SK-N-SH treated with all-trans-retinoic acid at 6 μM for 48 hours (cell line): ENCODE results near the gene BSG.

ENCODE experiments used
- ATAC-seq: fragments of 200-7000 bp; cut with Tn5 transposase; 3 replicates; pipeline ENCODE4 v1.9.1; 2020; ENCODE audit warnings: mild to moderate bottlenecking, moderate library complexity
- CREB5 ChIP-seq: fragments of 250-450 bp; sonication (Bioruptor Pico); IDR thresholded peaks from 2 replicates; pipeline ENCODE4 v1.5.1; 2020; ENCODE audit warnings: low read depth, mild to moderate bottlenecking, moderate library complexity
- CSDC2 ChIP-seq: fragments of 250-450 bp; sonication (Bioruptor Pico); IDR thresholded peaks from 2 replicates; pipeline ENCODE4 v1.5.0; 2020; ENCODE audit warnings: mild to moderate bottlenecking, moderate library complexity
- CSRNP3 ChIP-seq: fragments of 250-450 bp; sonication (Bioruptor Pico); IDR thresholded peaks from 2 replicates; pipeline ENCODE4 v1.5.1; 2021; ENCODE audit warnings: mild to moderate bottlenecking, moderate library complexity
- ESRRG ChIP-seq: fragments of 250-450 bp; sonication (Bioruptor Pico); IDR thresholded peaks from 2 replicates; pipeline ENCODE4 v1.6.1; 2021; ENCODE audit warnings: mild to moderate bottlenecking
- GLIS3 ChIP-seq: fragments of 250-450 bp; sonication (Bioruptor Pico); IDR thresholded peaks from 2 replicates; pipeline ENCODE4 v1.5.0; 2020; ENCODE audit warnings: mild to moderate bottlenecking, moderate library complexity
- ISL1 ChIP-seq: fragments of 250-450 bp; sonication (Bioruptor Pico); IDR thresholded peaks from 2 replicates; pipeline ENCODE4 v2.1.2; 2022; ENCODE audit warnings: mild to moderate bottlenecking, moderate library complexity
- OSR1 ChIP-seq: fragments of 250-450 bp; sonication (Bioruptor Pico); IDR thresholded peaks from 2 replicates; pipeline ENCODE4 v1.8.0; 2022; ENCODE audit warnings: moderate library complexity, mild to moderate bottlenecking, inconsistent platforms
- POU6F1 ChIP-seq: fragments of 250-450 bp; sonication (Bioruptor Pico); IDR thresholded peaks from 2 replicates; pipeline ENCODE4 v1.8.0; 2021; ENCODE audit warnings: low read depth, mild to moderate bottlenecking, moderate library complexity, borderline replicate concordance
- PPARA ChIP-seq: fragments of 250-450 bp; sonication (Bioruptor Pico); IDR thresholded peaks from 2 replicates; pipeline ENCODE4 v1.5.0; 2020; ENCODE audit warnings: mild to moderate bottlenecking, borderline replicate concordance
- RARB ChIP-seq: fragments of 250-450 bp; sonication (Bioruptor Pico); IDR thresholded peaks from 2 replicates; pipeline ENCODE4 v1.8.0; 2021; ENCODE audit warnings: mild to moderate bottlenecking, moderate library complexity
- SNAI2 ChIP-seq: fragments of 250-450 bp; sonication (Bioruptor Pico); IDR thresholded peaks from 2 replicates; pipeline ENCODE4 v1.5.0; 2020; ENCODE audit warnings: mild to moderate bottlenecking, moderate library complexity
- TCF4 ChIP-seq: fragments of 250-450 bp; sonication (Bioruptor Pico); IDR thresholded peaks from 2 replicates; pipeline ENCODE4 v1.8.0; 2021; ENCODE audit warnings: mild to moderate bottlenecking, moderate library complexity, borderline replicate concordance
- TOX ChIP-seq: fragments of 250-450 bp; sonication (Bioruptor Pico); IDR thresholded peaks from 2 replicates; pipeline ENCODE4 v1.8.0; 2021; ENCODE audit warnings: mild to moderate bottlenecking, moderate library complexity, borderline replicate concordance
- TSHZ2 ChIP-seq: fragments of 250-450 bp; sonication (Bioruptor Pico); IDR thresholded peaks from 2 replicates; pipeline ENCODE4 v1.5.0; 2020; ENCODE audit warnings: mild to moderate bottlenecking, moderate library complexity
- ZC3H10 ChIP-seq: fragments of 250-450 bp; sonication (Bioruptor Pico); IDR thresholded peaks from 2 replicates; pipeline ENCODE4 v1.5.1; 2021; ENCODE audit warnings: mild to moderate bottlenecking, moderate library complexity
- ZFP3 ChIP-seq: fragments of 250-450 bp; sonication (Bioruptor Pico); IDR thresholded peaks from 2 replicates; pipeline ENCODE4 v1.5.0; 2020; ENCODE audit warnings: mild to moderate bottlenecking, moderate library complexity
- ZFP30 ChIP-seq: fragments of 450-650 bp; formaldehyde crosslinking; IDR thresholded peaks from 2 replicates; pipeline ENCODE4 v1.5.0; 2022; ENCODE audit warnings: mild to moderate bottlenecking, moderate library complexity
- ZNF565 ChIP-seq: fragments of 450-650 bp; formaldehyde crosslinking; conservative IDR thresholded peaks from 2 replicates; pipeline ENCODE4 v1.5.0; 2020; ENCODE audit warnings: low read depth, mild to moderate bottlenecking, moderate library complexity
- ZNF70 ChIP-seq: fragments of 450-650 bp; formaldehyde crosslinking; IDR thresholded peaks from 2 replicates; pipeline ENCODE4 v1.5.0; 2020; ENCODE audit warnings: mild to moderate bottlenecking, moderate library complexity
- ZNF8 ChIP-seq: fragments of 450-650 bp; formaldehyde crosslinking; IDR thresholded peaks from 2 replicates; pipeline ENCODE4 v1.5.0; 2020; ENCODE audit warnings: mild to moderate bottlenecking, moderate library complexity
- TF ChIP-seq, protein P1 (sequence below): fragments of 250-450 bp; sonication (Bioruptor Pico); IDR thresholded peaks from 2 replicates; pipeline ENCODE4 v1.8.0; 2020; ENCODE audit warnings: mild to moderate bottlenecking, moderate library complexity, borderline replicate concordance

Gene BSG

DNA sequence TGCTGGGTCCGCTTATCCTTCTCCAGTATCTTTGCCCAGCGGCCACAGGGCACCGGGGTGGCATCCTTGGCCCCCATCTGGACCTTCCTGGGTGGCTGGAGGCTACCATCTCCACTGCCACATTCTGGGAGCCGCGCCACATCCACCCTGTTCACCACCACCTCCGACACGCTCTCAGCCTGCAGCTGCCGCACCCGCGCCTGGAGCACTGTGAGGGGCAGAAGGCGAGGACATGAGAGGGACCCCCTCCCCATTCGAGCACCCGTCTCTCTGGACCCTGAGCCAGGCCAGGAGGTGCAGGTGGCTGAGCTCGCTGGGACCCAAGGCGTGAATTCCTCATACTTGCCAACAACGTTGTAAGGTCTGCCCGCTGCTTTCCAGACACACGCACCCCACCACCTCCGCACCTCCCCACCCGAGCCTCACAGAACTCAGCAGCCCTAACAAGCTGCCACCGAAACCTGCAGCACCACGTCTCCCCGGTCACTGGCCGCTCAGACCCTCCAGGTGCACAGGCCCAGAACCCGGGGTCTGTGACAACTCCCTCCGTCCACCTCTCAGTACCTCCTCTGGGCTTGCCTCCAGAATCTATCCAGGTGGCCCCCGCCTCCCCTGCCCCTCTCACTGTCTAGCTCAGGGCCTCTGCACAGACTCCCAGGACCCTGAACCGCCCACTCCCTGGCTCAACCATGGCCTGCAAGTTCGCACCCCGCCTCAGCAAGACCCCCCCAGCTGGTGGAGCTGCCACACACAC lies 57.7 kb downstream of the BSG start:
- ATAC-seq, result no peak
- TF ChIP-seq GLIS3 (CRISPR knock-in tag) (no peak), OSR1 (CRISPR knock-in tag) (no peak), ZFP30 (no peak), TOX (no peak), RARB (CRISPR knock-in tag) (no peak), ISL1 (CRISPR knock-in tag) (no peak), POU6F1 (CRISPR knock-in tag) (no peak), CREB5 (CRISPR knock-in tag) (no peak), SNAI2 (CRISPR knock-in tag) (no peak), ZNF8 (CRISPR knock-in tag) (no peak), TSHZ2 (no peak), TCF4 (no peak), ZFP3 (no peak), ZNF70 (CRISPR knock-in tag) (no peak)

DNA sequence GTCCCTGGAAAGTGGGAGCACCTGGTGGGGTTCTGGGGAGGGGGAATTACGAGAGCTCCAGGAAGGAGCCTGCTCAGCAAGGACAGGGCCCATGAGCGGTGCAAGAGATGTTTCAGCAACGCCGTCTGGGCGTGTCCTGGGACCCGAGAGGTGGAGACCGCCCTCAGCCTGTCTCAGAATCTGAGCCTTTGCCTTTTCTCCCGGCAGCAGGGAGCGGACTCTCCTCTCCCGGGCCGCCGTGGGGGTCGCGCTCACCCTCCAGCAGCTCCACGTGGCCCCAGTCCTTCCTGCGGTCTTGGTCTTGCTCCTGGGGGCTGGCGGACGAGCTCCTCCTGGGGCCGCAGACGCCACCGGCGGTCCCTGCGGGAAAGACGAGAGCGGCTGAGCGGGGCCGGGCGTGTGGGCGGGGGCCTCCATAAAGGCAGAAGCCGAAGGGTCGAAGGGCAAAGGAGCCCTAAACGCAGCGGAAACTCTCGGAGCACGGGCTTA lies 60.2 kb downstream of the BSG start:
- ATAC-seq, result peak; percentile 80

More for the DNA sequence above, 60.2 kb downstream of the BSG start:
- no peak for TF ChIP-seq POU6F1 (CRISPR knock-in tag)
- no peak for TF ChIP-seq ISL1 (CRISPR knock-in tag)
- no peak for TF ChIP-seq ZNF565 (CRISPR knock-in tag)
- no peak for TF ChIP-seq ZNF8 (CRISPR knock-in tag)
- no peak for TF ChIP-seq TSHZ2
- no peak for TF ChIP-seq TOX
- no peak for TF ChIP-seq ZNF70 (CRISPR knock-in tag)
- TF ChIP-seq TCF4, result no peak
- TF ChIP-seq CSDC2 (CRISPR knock-in tag), result no peak
- TF ChIP-seq CSRNP3 (CRISPR knock-in tag), result no peak
- TF ChIP-seq SNAI2 (CRISPR knock-in tag), result no peak
- no peak for TF ChIP-seq ZC3H10
- TF ChIP-seq PPARA (CRISPR knock-in tag), result no peak
- TF ChIP-seq ESRRG (CRISPR knock-in tag), result no peak
- no peak for TF ChIP-seq ZFP3
- TF ChIP-seq GLIS3 (CRISPR knock-in tag), result no peak
- no peak for TF ChIP-seq ZFP30
- TF ChIP-seq, protein P1, sequence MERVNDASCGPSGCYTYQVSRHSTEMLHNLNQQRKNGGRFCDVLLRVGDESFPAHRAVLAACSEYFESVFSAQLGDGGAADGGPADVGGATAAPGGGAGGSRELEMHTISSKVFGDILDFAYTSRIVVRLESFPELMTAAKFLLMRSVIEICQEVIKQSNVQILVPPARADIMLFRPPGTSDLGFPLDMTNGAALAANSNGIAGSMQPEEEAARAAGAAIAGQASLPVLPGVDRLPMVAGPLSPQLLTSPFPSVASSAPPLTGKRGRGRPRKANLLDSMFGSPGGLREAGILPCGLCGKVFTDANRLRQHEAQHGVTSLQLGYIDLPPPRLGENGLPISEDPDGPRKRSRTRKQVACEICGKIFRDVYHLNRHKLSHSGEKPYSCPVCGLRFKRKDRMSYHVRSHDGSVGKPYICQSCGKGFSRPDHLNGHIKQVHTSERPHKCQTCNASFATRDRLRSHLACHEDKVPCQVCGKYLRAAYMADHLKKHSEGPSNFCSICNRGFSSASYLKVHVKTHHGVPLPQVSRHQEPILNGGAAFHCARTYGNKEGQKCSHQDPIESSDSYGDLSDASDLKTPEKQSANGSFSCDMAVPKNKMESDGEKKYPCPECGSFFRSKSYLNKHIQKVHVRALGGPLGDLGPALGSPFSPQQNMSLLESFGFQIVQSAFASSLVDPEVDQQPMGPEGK (CRISPR knock-in tag), result no peak
